Neural crest cell (in vitro differentiated cells): Measurements from ENCODE around the gene PDGFA. TPM values are rescaled to one million over a fixed set of nuclear protein-coding genes. Genes with fewer than 3 reads are reported as not detected.

Source experiments
- DNase-seq: peaks from one replicate; pipeline ENCODE4 v3.0.0; 2021; ENCODE audit warnings: low read depth, mixed read lengths, low spot score
- H3K27ac Mint-ChIP-seq: one replicate; pipeline ENCODE4 v1.8.0; 2021; ENCODE audit warnings: mild to moderate bottlenecking, mixed read lengths; ENCODE audit not compliant: unreplicated experiment
- H3K27me3 Mint-ChIP-seq: 2 replicates; pipeline ENCODE4 v1.8.0; 2021; ENCODE audit warnings: low read depth, mild to moderate bottlenecking, mixed read lengths
- H3K36me3 Mint-ChIP-seq: 2 replicates; pipeline ENCODE4 v1.8.0; 2021; ENCODE audit warnings: low read depth, mild to moderate bottlenecking, mixed read lengths
- H3K4me1 Mint-ChIP-seq: 2 replicates; pipeline ENCODE4 v1.8.0; 2021; ENCODE audit warnings: mixed read lengths
- H3K4me3 Mint-ChIP-seq: one replicate; pipeline ENCODE4 v1.8.0; 2021; ENCODE audit warnings: mild to moderate bottlenecking, mixed read lengths
- H3K9me3 Mint-ChIP-seq: 2 replicates; pipeline ENCODE4 v1.8.0; 2021; ENCODE audit warnings: mixed read lengths
- total RNA-seq: library from RNA; stranded (reverse); gene quantifications from 2 replicates; pipeline ENCODE4 v1.2.1, GENCODE V29; 2021
- TF ChIP-seq, protein P1 (sequence below): fragments of 200-600 bp; sonication (generic); conservative IDR thresholded peaks from 2 replicates; pipeline ENCODE4 v1.5.0; 2021; ENCODE audit warnings: antibody characterized with exemption, mild to moderate bottlenecking

PDGFA gene
- total RNA-seq, 1 donor from 2014 or later: 0.82 TPM

DNA sequence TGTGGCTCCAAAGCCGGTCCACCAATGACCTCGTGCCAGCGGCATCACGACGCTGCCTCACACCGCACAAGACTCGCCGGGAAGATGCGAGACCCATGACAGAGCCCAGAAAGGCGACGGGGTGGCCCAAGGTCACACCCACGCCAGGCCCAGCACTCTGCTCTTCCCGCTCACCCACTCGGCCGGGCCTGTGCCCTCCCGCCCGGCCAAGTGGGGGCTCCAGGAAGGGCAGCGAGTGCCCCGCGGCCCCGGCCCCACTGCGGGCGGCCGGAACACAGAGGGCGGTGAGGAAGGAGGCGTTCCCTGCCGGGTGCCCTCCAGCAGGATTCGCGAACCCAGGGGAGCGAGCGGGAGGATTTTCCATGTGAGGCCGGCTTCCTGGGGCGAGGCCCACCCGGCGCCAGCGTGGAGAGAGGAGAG, 56.3 kb downstream of the PDGFA start:
- no peak overlapping the region for H3K27ac Mint-ChIP-seq
- H3K27me3 Mint-ChIP-seq: no peaks in the 10 kb centered on the region
- H3K4me3 Mint-ChIP-seq: no peak overlapping the region
- peaks cover 23% of the 10 kb centered on the region for H3K4me1 Mint-ChIP-seq
- peaks cover 9% of the 10 kb centered on the region for H3K9me3 Mint-ChIP-seq
- H3K36me3 Mint-ChIP-seq: peaks cover 11% of the 10 kb centered on the region
- DNase-seq: no peak
- TF ChIP-seq, protein P1, sequence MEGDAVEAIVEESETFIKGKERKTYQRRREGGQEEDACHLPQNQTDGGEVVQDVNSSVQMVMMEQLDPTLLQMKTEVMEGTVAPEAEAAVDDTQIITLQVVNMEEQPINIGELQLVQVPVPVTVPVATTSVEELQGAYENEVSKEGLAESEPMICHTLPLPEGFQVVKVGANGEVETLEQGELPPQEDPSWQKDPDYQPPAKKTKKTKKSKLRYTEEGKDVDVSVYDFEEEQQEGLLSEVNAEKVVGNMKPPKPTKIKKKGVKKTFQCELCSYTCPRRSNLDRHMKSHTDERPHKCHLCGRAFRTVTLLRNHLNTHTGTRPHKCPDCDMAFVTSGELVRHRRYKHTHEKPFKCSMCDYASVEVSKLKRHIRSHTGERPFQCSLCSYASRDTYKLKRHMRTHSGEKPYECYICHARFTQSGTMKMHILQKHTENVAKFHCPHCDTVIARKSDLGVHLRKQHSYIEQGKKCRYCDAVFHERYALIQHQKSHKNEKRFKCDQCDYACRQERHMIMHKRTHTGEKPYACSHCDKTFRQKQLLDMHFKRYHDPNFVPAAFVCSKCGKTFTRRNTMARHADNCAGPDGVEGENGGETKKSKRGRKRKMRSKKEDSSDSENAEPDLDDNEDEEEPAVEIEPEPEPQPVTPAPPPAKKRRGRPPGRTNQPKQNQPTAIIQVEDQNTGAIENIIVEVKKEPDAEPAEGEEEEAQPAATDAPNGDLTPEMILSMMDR: no peak

GRCh38 chr7:462173-463103, 57.2 kb downstream of the PDGFA start:
- TF ChIP-seq, protein P1: no peak
- H3K27me3 Mint-ChIP-seq: no peaks in the 10 kb centered on the region
- H3K36me3 Mint-ChIP-seq: peaks cover 1% of the 10 kb centered on the region
- peaks cover 20% of the 10 kb centered on the region for H3K4me1 Mint-ChIP-seq
- no peak for DNase-seq
- no peaks in the 10 kb centered on the region for H3K9me3 Mint-ChIP-seq
- H3K27ac Mint-ChIP-seq: no peak overlapping the region
- no peak overlapping the region for H3K4me3 Mint-ChIP-seq

DNA sequence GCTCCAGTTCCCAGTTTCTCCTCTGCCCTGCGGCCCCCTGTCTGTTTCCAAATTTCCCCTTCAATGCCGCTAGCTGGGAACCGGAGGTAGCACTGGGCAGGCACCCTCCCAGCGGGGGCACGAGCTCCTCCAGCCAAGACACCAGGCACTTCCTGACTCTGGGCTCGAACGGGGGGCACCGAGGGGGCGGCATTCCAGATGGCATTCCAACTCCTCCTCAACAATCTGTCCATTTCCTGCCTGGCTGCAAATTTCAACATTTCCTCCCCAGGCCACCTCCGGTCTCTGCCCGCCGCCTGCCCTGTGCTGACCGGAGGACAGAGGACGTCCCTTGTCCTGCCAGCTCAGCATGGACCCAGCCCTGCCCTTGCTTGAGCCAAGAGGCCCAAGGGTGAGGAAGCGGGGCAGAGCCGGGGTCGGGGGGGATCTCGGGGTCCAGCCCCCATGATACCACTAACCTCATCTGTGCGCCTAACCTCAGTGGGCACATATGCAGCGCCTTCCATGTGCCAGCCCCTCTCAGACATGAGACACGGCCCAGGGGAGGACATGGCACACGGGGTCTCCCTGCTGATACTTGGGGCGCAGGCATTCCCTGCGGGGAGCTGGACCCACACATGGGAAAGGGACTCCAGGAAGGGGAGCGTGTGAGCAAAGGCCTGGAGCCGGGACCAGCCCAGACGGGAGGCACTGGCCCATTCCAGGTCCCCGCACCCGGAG, 58.0 kb downstream of the PDGFA start:
- peak overlapping the region; percentile 57 for H3K27ac Mint-ChIP-seq
- H3K4me1 Mint-ChIP-seq: peaks cover 20% of the 10 kb centered on the region
- TF ChIP-seq, protein P1: no peak
- H3K36me3 Mint-ChIP-seq: no peaks in the 10 kb centered on the region
- H3K9me3 Mint-ChIP-seq: no peaks in the 10 kb centered on the region
- DNase-seq: no peak
- H3K27me3 Mint-ChIP-seq: no peaks in the 10 kb centered on the region
- H3K4me3 Mint-ChIP-seq: no peak overlapping the region

DNA sequence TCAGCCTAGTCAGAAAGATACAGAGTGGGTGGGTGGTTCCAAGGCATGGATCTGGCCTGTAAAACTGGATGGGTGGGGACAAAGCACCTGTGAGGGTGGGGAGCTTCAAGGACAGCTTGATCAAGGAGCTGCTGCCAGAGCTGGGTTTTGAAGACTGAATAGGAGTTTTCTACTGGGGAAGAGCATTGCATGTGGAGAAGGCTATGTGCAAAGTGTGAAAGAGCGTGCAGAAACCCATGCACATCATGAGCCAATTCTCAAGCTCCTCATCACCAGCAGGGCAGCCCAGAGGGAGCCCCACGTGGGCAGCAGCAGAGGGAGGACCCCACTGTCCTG, 58.6 kb downstream of the PDGFA start:
- peaks cover 20% of the 10 kb centered on the region for H3K4me1 Mint-ChIP-seq
- H3K4me3 Mint-ChIP-seq: no peak overlapping the region
- no peak overlapping the region for H3K27ac Mint-ChIP-seq
- H3K36me3 Mint-ChIP-seq: no peaks in the 10 kb centered on the region
- TF ChIP-seq, protein P1: no peak
- H3K27me3 Mint-ChIP-seq: no peaks in the 10 kb centered on the region
- DNase-seq: no peak
- no peaks in the 10 kb centered on the region for H3K9me3 Mint-ChIP-seq

- no peaks in the 10 kb centered on the region for H3K9me3 Mint-ChIP-seq
- peaks cover 20% of the 10 kb centered on the region for H3K4me1 Mint-ChIP-seq
- DNase-seq: no peak
- H3K36me3 Mint-ChIP-seq: no peaks in the 10 kb centered on the region
- no peaks in the 10 kb centered on the region for H3K27me3 Mint-ChIP-seq
- peak overlapping the region; percentile 41 for H3K4me3 Mint-ChIP-seq
- TF ChIP-seq, protein P1: no peak
- no peak overlapping the region for H3K27ac Mint-ChIP-seq
Measured at GRCh38 chr7:460374-461116, 59.1 kb downstream of the PDGFA start.
